Mucosa of descending colon (tissue), 3 donors: ENCODE measurements around the gene HELZ. TPM values are rescaled to one million over a fixed set of nuclear protein-coding genes. Genes with fewer than 3 reads are reported as not detected.
"Not testable (repeated sequence)": the region's sequence is repeated elsewhere in the genome, so short reads cannot be mapped to it uniquely, and the experiment has no call there.

Experiments
- ATAC-seq: fragments of 200-7000 bp; cut with Tn5 transposase; one replicate; pipeline ENCODE4 v1.9.1; 2020; ENCODE audit warnings: mild to moderate bottlenecking, moderate library complexity
- DNase-seq, 3 donors: peaks; one replicate each; pipeline ENCODE4 v3.0.0-alpha.2; 2020
- H3K36me3 ChIP-seq: fragments of 200-600 bp; one replicate; pipeline ENCODE4 v1.8.0; 2021; ENCODE audit warnings: low read depth, mild to moderate bottlenecking
- H3K4me1 ChIP-seq: fragments of 200-600 bp; one replicate; pipeline ENCODE4 v1.8.0; 2021; ENCODE audit warnings: low read depth, mild to moderate bottlenecking
- H3K4me3 ChIP-seq: fragments of 200-600 bp; one replicate; pipeline ENCODE4 v1.8.0; 2021; ENCODE audit warnings: mild to moderate bottlenecking
- H3K9me3 ChIP-seq: fragments of 200-600 bp; one replicate; pipeline ENCODE4 v1.8.0; 2021; ENCODE audit warnings: mild to moderate bottlenecking
- intact Hi-C, 2 donors: fragments of 100-400 bp; cut with DNase I in 1 of 2; cut with micrococcal nuclease in 1 of 2; formaldehyde crosslinking; loops; one replicate each; pipeline versions ENCODE4 v1.11.0 to v1.11.1; 2022; cut with DNase I, micrococcal nuclease
- total RNA-seq, 3 donors: library from RNA; stranded (reverse); fragmentation: NEBNext Ultra II Directional in 2 of 3; extraction: Animal tissue kit (Norgen Biotek cat#: 25700) in 2 of 3; gene quantifications; one replicate each; pipeline versions ENCODE4 v1.2.1 to v1.2.4, GENCODE V29; 2021 to 2023
- TF ChIP-seq, protein P1 (sequence below): fragments of 200-600 bp; IDR thresholded peaks from one replicate; pipeline ENCODE4 v1.8.0; 2022; ENCODE audit warnings: antibody characterized with exemption, mild to moderate bottlenecking
- donor health status: DM: no; HTN: no; CAD: no; lungs with moderate emphysema.
- donor health status: DM: no; HTN: no; CAD: no.
- donor health status: DM: no; HTN: yes; CAD: no.

The HELZ gene
- total RNA-seq, 3 donors from 2014 or later, result 43.2 to 65.3 (median 43.3) TPM

DNA sequence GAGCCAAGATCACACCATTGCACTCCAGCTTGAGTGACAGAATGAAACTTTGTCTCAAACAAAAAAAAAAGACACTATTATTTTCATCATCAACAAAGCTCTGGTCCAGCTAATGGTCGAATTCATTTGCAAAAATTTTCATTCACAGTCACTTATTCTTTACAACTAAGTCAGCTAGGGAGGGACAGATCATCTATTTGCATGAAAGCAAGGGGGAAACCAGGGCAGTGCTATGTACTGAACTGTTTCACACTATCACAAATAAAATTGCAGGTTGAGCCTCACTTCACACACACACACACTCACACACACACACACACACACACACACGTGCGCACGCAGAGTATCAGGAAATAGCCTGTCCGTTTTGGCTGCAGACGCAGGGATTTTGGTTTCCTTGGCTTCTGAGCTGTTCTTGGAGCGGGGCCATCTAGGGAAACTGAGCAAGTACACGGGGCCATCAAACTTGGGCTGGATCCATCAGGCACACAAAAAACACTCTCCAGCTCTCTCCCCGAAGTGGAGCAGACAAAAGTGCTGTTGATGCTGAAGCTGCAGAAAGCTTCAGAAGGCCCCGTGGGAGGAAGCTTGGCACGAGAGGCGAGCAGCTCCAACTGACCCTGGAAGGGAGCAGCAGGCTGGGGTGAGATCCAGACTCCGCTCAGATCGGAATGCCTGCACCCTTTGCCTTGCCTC is 44.3 kb upstream of the HELZ start:
- peak; percentile 35 for ATAC-seq
- intact Hi-C loops, result no loop called here
- TF ChIP-seq, protein P1, sequence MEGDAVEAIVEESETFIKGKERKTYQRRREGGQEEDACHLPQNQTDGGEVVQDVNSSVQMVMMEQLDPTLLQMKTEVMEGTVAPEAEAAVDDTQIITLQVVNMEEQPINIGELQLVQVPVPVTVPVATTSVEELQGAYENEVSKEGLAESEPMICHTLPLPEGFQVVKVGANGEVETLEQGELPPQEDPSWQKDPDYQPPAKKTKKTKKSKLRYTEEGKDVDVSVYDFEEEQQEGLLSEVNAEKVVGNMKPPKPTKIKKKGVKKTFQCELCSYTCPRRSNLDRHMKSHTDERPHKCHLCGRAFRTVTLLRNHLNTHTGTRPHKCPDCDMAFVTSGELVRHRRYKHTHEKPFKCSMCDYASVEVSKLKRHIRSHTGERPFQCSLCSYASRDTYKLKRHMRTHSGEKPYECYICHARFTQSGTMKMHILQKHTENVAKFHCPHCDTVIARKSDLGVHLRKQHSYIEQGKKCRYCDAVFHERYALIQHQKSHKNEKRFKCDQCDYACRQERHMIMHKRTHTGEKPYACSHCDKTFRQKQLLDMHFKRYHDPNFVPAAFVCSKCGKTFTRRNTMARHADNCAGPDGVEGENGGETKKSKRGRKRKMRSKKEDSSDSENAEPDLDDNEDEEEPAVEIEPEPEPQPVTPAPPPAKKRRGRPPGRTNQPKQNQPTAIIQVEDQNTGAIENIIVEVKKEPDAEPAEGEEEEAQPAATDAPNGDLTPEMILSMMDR, result no peak
- H3K4me1 ChIP-seq, result no peaks in the 10 kb centered on the region
- peak; percentile 40 to 70 (median 48) for DNase-seq
- no peaks in the 10 kb centered on the region for H3K9me3 ChIP-seq
- H3K36me3 ChIP-seq, result no peaks in the 10 kb centered on the region
- no peak overlapping the region for H3K4me3 ChIP-seq

DNA sequence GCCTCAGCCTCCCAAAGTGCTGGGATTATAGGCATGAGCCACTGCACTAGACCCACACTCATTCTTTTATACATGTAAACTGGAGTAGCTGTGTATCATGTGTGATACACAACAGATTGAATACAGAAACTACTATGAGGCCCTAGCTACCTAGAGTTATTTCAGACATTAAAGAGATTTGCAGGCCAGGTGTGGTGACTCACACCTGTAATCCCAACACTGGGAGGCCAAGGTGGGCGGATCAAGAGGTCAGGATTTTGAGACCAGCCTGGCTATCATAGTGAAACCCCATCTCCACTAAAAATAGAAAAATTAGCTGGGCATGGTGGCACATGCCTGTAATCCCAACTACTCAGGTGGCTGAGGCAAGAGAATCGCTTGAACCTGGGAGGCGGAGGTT is 41.8 kb upstream of the HELZ start:
- H3K36me3 ChIP-seq, H3K4me3 ChIP-seq, H3K4me1 ChIP-seq, ATAC-seq, DNase-seq, H3K9me3 ChIP-seq, intact Hi-C loops: not testable (repeated sequence)

DNA sequence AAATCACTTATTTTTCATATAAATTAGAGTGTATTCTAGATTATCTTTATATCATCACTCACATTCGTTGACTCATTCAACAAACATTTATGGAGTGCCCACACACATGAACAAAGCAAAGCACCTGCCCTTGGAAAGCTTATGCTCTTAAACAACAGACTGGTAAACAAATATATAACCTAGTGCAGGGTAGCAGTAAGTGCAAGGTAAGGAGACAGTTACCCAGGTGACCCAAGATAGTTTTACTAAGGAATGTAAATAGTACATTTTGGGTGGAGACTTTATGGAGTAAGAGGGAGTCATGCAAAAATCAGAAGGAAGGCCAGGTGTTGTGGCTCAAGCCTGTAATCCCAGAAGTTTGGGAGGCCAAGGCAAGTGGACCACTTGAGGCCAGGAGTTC is 40.4 kb upstream of the HELZ start:
- H3K4me1 ChIP-seq, result no peaks in the 10 kb centered on the region
- ATAC-seq, result no peak
- DNase-seq, result no peak
- no peaks in the 10 kb centered on the region for H3K9me3 ChIP-seq
- TF ChIP-seq, protein P1, result no peak
- intact Hi-C loops, result no loop called here
- H3K36me3 ChIP-seq, result no peaks in the 10 kb centered on the region
- H3K4me3 ChIP-seq, result no peak overlapping the region

DNA sequence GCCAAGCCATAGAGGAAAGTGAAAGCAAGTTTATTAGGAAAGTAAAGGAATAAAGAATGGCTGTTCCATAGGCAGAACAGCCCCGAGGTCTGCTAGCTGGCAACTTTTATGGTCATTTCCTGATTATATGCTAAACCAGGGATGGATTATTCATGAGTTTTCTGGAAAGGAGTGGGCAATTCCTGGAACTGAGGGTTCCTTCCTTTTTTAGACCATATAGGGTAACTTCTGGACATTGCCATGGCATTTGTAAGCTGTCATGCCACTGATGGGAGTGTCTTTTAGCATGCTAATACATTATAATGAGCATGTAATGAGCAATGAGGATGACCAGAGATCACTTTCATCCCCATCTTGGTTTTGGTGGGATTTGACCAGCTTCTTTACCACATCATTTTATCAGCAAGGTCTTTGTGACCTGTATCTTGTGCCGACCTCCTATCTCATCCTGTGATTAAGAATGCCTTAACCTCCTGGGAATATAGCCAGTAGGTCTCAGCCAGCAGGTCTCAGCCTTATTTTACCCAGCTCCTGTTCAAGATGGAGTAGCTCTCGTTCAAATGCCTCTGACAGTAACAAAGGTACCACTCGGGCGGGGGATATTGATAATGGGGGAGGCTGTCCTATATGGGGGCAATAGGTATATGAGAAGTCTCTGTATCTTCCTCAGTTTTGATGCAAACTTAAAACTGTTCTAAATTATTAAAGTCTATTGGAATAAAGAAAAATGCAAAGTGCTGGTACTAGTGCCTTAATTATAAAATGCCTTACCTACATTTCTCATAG is 38.9 kb upstream of the HELZ start:
- no peaks in the 10 kb centered on the region for H3K9me3 ChIP-seq
- intact Hi-C loops, result no loop called here
- ATAC-seq, result no peak
- TF ChIP-seq, protein P1, result no peak
- no peak overlapping the region for H3K4me3 ChIP-seq
- no peaks in the 10 kb centered on the region for H3K36me3 ChIP-seq
- no peaks in the 10 kb centered on the region for H3K4me1 ChIP-seq
- DNase-seq, result no peak

DNA sequence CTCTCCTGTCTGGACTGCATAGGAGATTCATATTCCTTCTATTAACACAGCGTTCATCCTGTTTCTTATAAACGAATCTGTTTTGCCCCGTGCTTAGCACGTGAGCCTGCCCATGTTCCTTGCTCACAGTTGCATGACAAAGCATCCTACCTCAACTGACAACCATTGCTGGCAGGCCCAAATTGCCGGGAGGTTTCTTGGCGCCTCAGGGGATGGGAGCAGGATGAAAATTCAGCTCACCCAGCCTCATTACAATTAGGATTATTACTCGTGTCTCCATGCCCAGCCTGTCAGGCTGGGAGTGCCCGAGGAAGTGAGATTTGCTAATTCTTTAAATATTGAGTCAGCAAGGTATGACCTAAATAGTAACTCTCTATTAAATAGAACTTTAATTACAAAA is 36.7 kb upstream of the HELZ start:
- H3K36me3 ChIP-seq, result no peaks in the 10 kb centered on the region
- no peak overlapping the region for H3K4me3 ChIP-seq
- ATAC-seq (no peak), DNase-seq (no peak)
- intact Hi-C loops, result no loop called here
- H3K4me1 ChIP-seq, result no peaks in the 10 kb centered on the region
- no peaks in the 10 kb centered on the region for H3K9me3 ChIP-seq
- TF ChIP-seq, protein P1, result no peak

DNA sequence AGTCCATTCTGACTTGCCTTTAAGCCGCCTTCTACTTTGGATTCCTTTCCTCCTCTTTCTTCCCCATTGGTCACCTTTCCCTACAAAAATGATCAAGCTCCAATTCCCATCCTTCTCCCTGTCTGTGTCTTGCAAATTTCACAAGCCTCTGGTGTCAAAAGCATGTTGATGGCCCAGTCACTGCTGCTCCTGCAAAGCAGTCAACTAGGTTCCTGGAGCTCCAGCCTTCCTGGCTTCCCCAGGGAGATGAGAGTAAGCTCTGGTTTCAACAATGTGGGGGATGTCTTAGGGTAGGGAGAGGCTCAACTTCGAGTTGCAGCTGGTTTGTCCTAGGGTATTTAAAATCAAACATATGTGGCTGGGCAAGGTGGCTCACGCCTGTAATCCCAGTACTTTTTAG is 36.1 kb upstream of the HELZ start:
- no peaks in the 10 kb centered on the region for H3K4me1 ChIP-seq
- DNase-seq, result no peak
- H3K4me3 ChIP-seq, result no peak overlapping the region
- TF ChIP-seq, protein P1, result no peak
- intact Hi-C loops, result no loop called here
- H3K9me3 ChIP-seq, result no peaks in the 10 kb centered on the region
- no peak for ATAC-seq
- H3K36me3 ChIP-seq, result no peaks in the 10 kb centered on the region
